K562 (cell line): ENCODE results near the gene TMCO4. TPM values are rescaled to one million over a fixed set of nuclear protein-coding genes. Genes with fewer than 3 reads are reported as not detected.

ENCODE experiments used
- ATAC-seq: fragments of 200-7000 bp; cut with Tn5 transposase; 3 replicates; pipeline ENCODE4 v1.9.1; 2020; ENCODE audit warnings: moderate library complexity
- BruUV-seq: library from RNA; stranded (reverse); fragments of 400-500 nt; replicated peaks from 2 replicates; lab custom pipeline; 2021; lab: Mats Ljungman, UMichigan
- CTCF ChIA-PET: fragments of 300-600 bp; formaldehyde crosslinking; extraction: SDS; loops from one replicate; lab custom pipeline; 2021; ENCODE audit warnings: low intra/inter-chr PET ratio; lab: Yijun Ruan, JAX
- POLR2A ChIA-PET: fragments of 300-600, 350-650 bp; sonication (Branson Sonifier 250); formaldehyde crosslinking; extraction: SDS; loops from one replicate; lab custom pipeline; 2021; ENCODE audit warnings: antibody characterized with exemption, inconsistent platforms; lab: Yijun Ruan, JAX
- DNase-seq, 4 experiments: peaks; one replicate each; pipeline versions ENCODE4 v3.0.0 to v3.0.0-alpha.2; 2011 to 2018; ENCODE audit warnings: low spot score in 3 of 4, mixed read lengths in 3 of 4; ENCODE audit errors: extremely low read depth in 1 of 4
- FAIRE-seq: peaks from 2 replicates; lab custom pipeline; 2011; peaks lifted over from hg19 to GRCh38; lab: Jason Lieb, UNC
- H2AFZ ChIP-seq: 2 replicates; pipeline ENCODE4 v1.6.0; 2011; ENCODE audit warnings: low read depth, low read length, control low read depth, inconsistent platforms
- H3K27ac ChIP-seq: fragments of 200-600 bp; 3 replicates; pipeline ENCODE4 v1.8.0; 2011; ENCODE audit warnings: low read depth, mild to moderate bottlenecking, control low read depth, inconsistent platforms, low read length, moderate library complexity, mixed read lengths; ENCODE audit errors: extremely low read depth
- H3K27me3 ChIP-seq, 2 experiments: fragments of 300-600 bp in 1 of 2; 2 replicates in 1 of 2; 3 replicates in 1 of 2; pipeline versions ENCODE4 v1.6.0 to v1.8.0; 2011; ENCODE audit warnings: inconsistent platforms in 2 of 2, low read length in 2 of 2, mild to moderate bottlenecking in 1 of 2, mixed read lengths in 1 of 2, moderate library complexity in 1 of 2; ENCODE audit not compliant: control insufficient read depth in 2 of 2, insufficient read depth in 2 of 2
- H3K36me3 ChIP-seq: fragments of 300-600 bp; 3 replicates; pipeline ENCODE4 v1.8.0; 2011; ENCODE audit warnings: mild to moderate bottlenecking, low read length, inconsistent platforms; ENCODE audit not compliant: control insufficient read depth, insufficient read depth
- H3K4me1 ChIP-seq, 2 experiments: fragments of 200-600 bp in 1 of 2; replicated peaks in 1 of 2; 2 replicates in 1 of 2; 3 replicates in 1 of 2; pipeline versions ENCODE4 v1.5.1 to v1.8.0; 2011; ENCODE audit warnings: inconsistent platforms in 2 of 2, low read length in 2 of 2, mild to moderate bottlenecking in 1 of 2, mixed read lengths in 1 of 2, moderate library complexity in 1 of 2; ENCODE audit not compliant: control insufficient read depth in 2 of 2, insufficient read depth in 2 of 2
- H3K4me2 ChIP-seq: 2 replicates; pipeline ENCODE4 v1.6.1; 2011; ENCODE audit warnings: low read length, control low read depth, inconsistent platforms, mixed read lengths; ENCODE audit not compliant: insufficient read depth
- H3K4me3 ChIP-seq: fragments of 200-600 bp; sonication (generic), shearing (Covaris generic); 2 replicates; pipeline ENCODE4 v1.5.1; 2016; ENCODE audit warnings: control low read depth, inconsistent platforms
- H3K79me2 ChIP-seq: fragments of 200-600 bp; 3 replicates; pipeline ENCODE4 v1.8.0; 2011; ENCODE audit warnings: low read length, inconsistent platforms; ENCODE audit not compliant: control insufficient read depth, insufficient read depth
- H3K9ac ChIP-seq, 2 experiments: 2 replicates each; pipeline versions ENCODE4 v1.6.0 to v1.6.1; 2011; ENCODE audit warnings: low read depth in 2 of 2, low read length in 2 of 2, control low read depth in 1 of 2, inconsistent platforms in 1 of 2, mild to moderate bottlenecking in 1 of 2, mixed read lengths in 1 of 2; ENCODE audit not compliant: insufficient read depth in 1 of 2
- H3K9me1 ChIP-seq: one replicate; pipeline ENCODE4 v1.6.0; 2011; ENCODE audit warnings: inconsistent platforms, mild to moderate bottlenecking, low read length, moderate library complexity; ENCODE audit not compliant: control insufficient read depth, insufficient read depth
- H3K9me3 ChIP-seq: replicated peaks from 2 replicates; pipeline ENCODE4 v1.5.1; 2011; ENCODE audit warnings: low read depth, low read length, inconsistent platforms; ENCODE audit not compliant: control insufficient read depth, insufficient read depth
- H4K20me1 ChIP-seq: replicated peaks from 2 replicates; pipeline ENCODE4 v1.6.1; 2011; ENCODE audit warnings: low read length, inconsistent platforms, mixed read lengths; ENCODE audit not compliant: control insufficient read depth, insufficient read depth
- CBX3 ChIP-seq, 2 experiments: IDR thresholded peaks; 1 replicate in 1 of 2; 2 replicates in 1 of 2; pipeline ENCODE4 v1.6.1; 2012; ENCODE audit warnings: inconsistent platforms in 2 of 2, low read length in 2 of 2, borderline replicate concordance in 1 of 2, control low read depth in 1 of 2
- CHCHD3 ChIP-seq: fragments of 250-450 bp; sonication (Bioruptor Pico); IDR thresholded peaks from 2 replicates; pipeline ENCODE4 v2.1.2; 2022; ENCODE audit warnings: mild to moderate bottlenecking
- FOXA3 ChIP-seq, 2 experiments: fragments of 450-650 bp in 1 of 2; sonication (generic) in 1 of 2; formaldehyde crosslinking; IDR thresholded peaks in 1 of 2; conservative IDR thresholded peaks in 1 of 2; 2 replicates each; pipeline versions ENCODE4 v1.4.0 to v1.8.0; 2020 to 2022; ENCODE audit warnings: mild to moderate bottlenecking in 2 of 2, missing genetic modification reagents in 1 of 2
- RBM17 ChIP-seq: fragments of 200-400 bp; formaldehyde crosslinking; IDR thresholded peaks from 2 replicates; pipeline ENCODE4 v1.6.1; 2017; ENCODE audit warnings: low read depth, mild to moderate bottlenecking, low read length, borderline replicate concordance
- RCOR1 ChIP-seq, 2 experiments: IDR thresholded peaks; 2 replicates each; pipeline ENCODE4 v1.6.1; 2012; ENCODE audit warnings: low read depth in 2 of 2, low read length in 2 of 2, borderline replicate concordance in 1 of 2, improper control_type of control experiment in 1 of 2
- RFX1 ChIP-seq: fragments of 450-650 bp; IDR thresholded peaks from 2 replicates; pipeline ENCODE4 v1.6.1; 2016; ENCODE audit warnings: mild to moderate bottlenecking, moderate library complexity
- SP1 ChIP-seq: sonication (generic); formaldehyde crosslinking; IDR thresholded peaks from 2 replicates; pipeline ENCODE4 v1.8.1; 2022; ENCODE audit warnings: mild to moderate bottlenecking, missing genetic modification reagents
- ZNF79 ChIP-seq: fragments of 250-450 bp; sonication (Bioruptor Pico); IDR thresholded peaks from 2 replicates; pipeline ENCODE4 v1.4.0; 2020; ENCODE audit warnings: low read depth, mild to moderate bottlenecking, moderate library complexity
- WGBS: fragments of 100-300 bp; shearing (Covaris generic); methylation state at CpG from one replicate; pipeline ENCODE4 v1.1.6; 2016; ENCODE audit warnings: low coverage, mixed read lengths; ENCODE audit not compliant: insufficient coverage; ENCODE audit errors: missing lambda C conversion rate; 5-methylcytosine and 5-hydroxymethylcytosine counted together
- in situ Hi-C: fragments of 300-500 bp; cut with MboI; formaldehyde crosslinking; loops from 4 replicates; pipeline ENCODE4 v1.15.0; 2018; ENCODE audit warnings: inconsistent platforms, mixed read lengths
- intact Hi-C: fragments of 100-400 bp; cut with micrococcal nuclease; formaldehyde crosslinking; loops from 2 replicates; pipeline ENCODE4 v1.14.2; 2022
- polyA plus RNA-seq, 8 experiments: library from polyadenylated mRNA; depleted of rRNA in 4 of 8; stranded (reverse) in 5 of 8; unstranded in 3 of 8; fragments of >200 nt; fragmentation: Nextera tagmentation in 2 of 8; fragmentation: Illumina TruSeq in 1 of 8; extraction: Ambion mirVana in 2 of 8; extraction: Trizol in 1 of 8; gene quantifications; 2 replicates each; pipeline versions ENCODE4 v1.2.1 to v1.2.3, GENCODE V29; 2011 to 2014; ENCODE audit warnings: inconsistent platforms in 1 of 8, missing spikeins in 1 of 8
- total RNA-seq, 7 experiments: library from RNA; depleted of rRNA in 6 of 7; stranded (reverse); fragments of >200 nt in 6 of 7; fragmentation: Illumina TruSeq in 2 of 7; extraction: Trizol in 2 of 7; gene quantifications; 2 replicates each; pipeline versions ENCODE4 v1.2.1 to v1.2.3, GENCODE V29; 2011 to 2021; ENCODE audit warnings: low replicate concordance in 1 of 7
- TF ChIP-seq, protein P1 (sequence below): fragments of 450-650 bp; conservative IDR thresholded peaks from 2 replicates; pipeline ENCODE4 v1.6.1; 2016; ENCODE audit warnings: missing genetic modification characterization, low read depth, mild to moderate bottlenecking, control low read depth, missing compliant biosample characterization

Gene TMCO4
- total and polyA plus RNA-seq, 9 of the 15 experiments (the other 6 are each of a cell fraction or from before 2014, with no cell fraction given), result 0.06 to 2.1 (median 1.2) TPM

- TF ChIP-seq, protein P1, sequence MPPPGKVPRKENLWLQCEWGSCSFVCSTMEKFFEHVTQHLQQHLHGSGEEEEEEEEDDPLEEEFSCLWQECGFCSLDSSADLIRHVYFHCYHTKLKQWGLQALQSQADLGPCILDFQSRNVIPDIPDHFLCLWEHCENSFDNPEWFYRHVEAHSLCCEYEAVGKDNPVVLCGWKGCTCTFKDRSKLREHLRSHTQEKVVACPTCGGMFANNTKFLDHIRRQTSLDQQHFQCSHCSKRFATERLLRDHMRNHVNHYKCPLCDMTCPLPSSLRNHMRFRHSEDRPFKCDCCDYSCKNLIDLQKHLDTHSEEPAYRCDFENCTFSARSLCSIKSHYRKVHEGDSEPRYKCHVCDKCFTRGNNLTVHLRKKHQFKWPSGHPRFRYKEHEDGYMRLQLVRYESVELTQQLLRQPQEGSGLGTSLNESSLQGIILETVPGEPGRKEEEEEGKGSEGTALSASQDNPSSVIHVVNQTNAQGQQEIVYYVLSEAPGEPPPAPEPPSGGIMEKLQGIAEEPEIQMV, result no peak
- TF ChIP-seq CHCHD3 (CRISPR knock-in tag), result no peak
- no peak for TF ChIP-seq FOXA3 (CRISPR knock-in tag; conservative IDR thresholded peaks at IDR 0.05 in 1 of 2, IDR thresholded peaks at IDR 0.05 in 1 of 2)
Observed at GRCh38 chr1:19794583-19794982, 5.1 kb downstream of the TMCO4 start (continued).

GRCh38 chr1:19793360-19794046, 6.2 kb downstream of the TMCO4 start:
- intact Hi-C loops, result no loop called here
- peaks cover 0 to 4% of the 10 kb centered on the region in 2 experiments; a peak in 1 of 5 replicates for H3K27me3 ChIP-seq
- no peak for FAIRE-seq
- no peak overlapping the region for H3K27ac ChIP-seq
- no peaks in the 10 kb centered on the region for H3K9me1 ChIP-seq
- ChIA-PET POLR2A (no interaction called here), CTCF (no interaction called here)
- H3K79me2 ChIP-seq, result no peaks in the 10 kb centered on the region
- H4K20me1 ChIP-seq, result no peaks in the 10 kb centered on the region
- in situ Hi-C loops, result no loop called here
- no TSS peak for BruUV-seq
- no peak for DNase-seq
- no peaks in the 10 kb centered on the region for H3K9me3 ChIP-seq
- H3K36me3 ChIP-seq, result no peaks in the 10 kb centered on the region
- no peak overlapping the region for H3K4me2 ChIP-seq
- no peak for ATAC-seq
- no peak for TF ChIP-seq CBX3 (IDR thresholded peaks at IDR 0.05; ENCODE audit: borderline replicate concordance in 1 of 2, low read length in 2 of 2)
- TF ChIP-seq ZNF79 (CRISPR knock-in tag), result no peak
- TF ChIP-seq RFX1, result peak; percentile 48
- TF ChIP-seq SP1 (CRISPR knock-in tag), result no peak
- no peak for TF ChIP-seq RBM17
- no peak for TF ChIP-seq RCOR1 (IDR thresholded peaks at IDR 0.05; ENCODE audit: borderline replicate concordance in 1 of 2, low read depth in 2 of 2, low read length in 2 of 2)
- no peak overlapping the region for H3K4me3 ChIP-seq
- H3K4me1 ChIP-seq, result no peaks in the 10 kb centered on the region
- H2AFZ ChIP-seq, result no peak overlapping the region
- 4% methylated on average over 6 of the region's 6 CpGs for WGBS
- no peak overlapping the region for H3K9ac ChIP-seq
